ENCODE data around the gene ANKS6.

ANKS6 gene

DNA sequence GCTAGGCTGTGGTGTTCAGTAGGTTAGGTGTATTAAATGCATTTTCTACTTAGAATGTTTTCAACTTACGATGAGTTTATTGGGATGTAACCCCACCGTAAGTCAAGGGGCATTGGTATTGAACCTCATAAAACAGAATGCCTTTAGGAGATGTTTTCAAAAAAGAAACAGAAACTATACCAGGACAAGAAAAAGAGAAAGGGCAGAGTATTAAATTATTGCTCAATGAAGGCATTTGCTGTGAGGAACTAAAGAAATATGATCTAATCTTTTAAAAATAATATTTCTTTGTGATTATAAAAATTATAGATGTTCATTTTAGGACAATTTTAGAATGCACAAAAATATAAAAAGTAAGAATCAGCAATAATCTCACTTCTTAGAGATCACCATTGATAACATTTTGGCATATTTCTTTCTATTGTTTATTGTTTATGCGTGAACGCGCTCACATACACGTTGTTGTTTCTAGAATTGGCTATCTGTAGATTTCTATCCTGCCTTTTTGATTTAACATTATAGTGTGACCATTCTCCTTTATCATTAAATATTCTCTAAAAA is 19.1 kb upstream of the ANKS6 start:
- DNase-seq (ENCODE audit: low read depth in 2 of 2): no peak

DNA sequence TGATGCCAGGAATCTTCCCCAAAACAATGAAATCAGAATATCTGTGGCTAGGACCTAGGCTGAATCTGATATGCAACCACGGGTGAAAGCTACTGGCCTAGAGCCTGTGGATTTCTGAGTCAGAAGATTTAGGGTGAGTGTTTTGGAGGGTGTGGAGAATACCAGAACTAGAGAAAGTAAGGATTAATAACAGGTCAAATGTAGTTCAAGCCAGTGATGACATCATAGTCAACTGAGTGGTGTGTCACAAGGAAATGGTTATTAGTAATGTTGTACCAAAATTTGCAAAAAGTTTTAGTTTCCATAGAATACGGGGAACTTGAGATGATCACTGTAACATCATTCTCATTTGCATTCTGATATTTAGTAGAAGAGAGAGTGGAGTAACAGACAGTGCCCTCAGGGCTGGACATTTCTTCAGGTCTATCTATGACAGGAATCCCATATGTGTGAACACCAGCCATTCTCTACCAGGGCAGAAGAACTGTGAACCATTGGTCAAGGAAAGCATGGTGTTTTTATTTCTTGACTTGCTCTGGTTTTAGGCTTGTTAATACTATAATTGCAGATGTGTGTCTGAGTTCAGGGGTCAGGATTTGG is 14.8 kb upstream of the ANKS6 start:
- DNase-seq (ENCODE audit: low read depth in 2 of 2): no peak

DNA sequence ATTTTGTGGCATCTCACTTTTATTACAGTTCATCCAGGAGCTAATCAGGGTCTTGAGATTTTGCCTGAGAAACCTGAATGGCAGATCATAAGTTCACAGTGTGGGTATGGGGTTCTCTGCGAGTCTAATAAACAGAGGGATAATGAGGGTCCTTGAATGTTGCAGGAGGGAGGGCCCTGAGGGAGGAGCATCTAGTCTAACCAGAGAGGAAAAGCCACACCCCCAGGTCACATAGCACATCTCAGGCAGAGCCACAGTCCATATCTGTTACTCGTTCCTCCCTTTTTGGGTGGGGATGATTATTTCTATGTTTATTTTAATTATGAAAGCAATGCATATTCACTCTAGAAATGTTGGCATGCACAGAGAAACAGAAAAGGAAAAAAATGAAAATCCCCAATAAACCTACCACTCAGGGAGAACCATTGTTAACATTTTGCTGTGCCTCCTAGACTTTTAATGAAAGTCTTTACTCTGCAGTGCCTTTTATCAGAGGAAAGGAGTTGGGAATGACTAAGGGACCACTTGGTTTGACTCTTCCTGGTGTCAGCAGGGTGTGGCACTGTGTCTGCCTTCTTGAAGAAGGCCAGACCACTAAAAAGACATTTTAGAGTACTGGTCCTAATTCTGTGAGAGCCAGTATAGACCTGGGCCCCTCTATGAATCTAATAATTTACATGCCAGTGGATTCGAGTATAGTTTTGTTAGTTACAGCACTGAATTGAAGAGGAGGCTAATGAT is 13.9 kb upstream of the ANKS6 start:
- no peak for DNase-seq (ENCODE audit: low read depth in 2 of 2)

DNA sequence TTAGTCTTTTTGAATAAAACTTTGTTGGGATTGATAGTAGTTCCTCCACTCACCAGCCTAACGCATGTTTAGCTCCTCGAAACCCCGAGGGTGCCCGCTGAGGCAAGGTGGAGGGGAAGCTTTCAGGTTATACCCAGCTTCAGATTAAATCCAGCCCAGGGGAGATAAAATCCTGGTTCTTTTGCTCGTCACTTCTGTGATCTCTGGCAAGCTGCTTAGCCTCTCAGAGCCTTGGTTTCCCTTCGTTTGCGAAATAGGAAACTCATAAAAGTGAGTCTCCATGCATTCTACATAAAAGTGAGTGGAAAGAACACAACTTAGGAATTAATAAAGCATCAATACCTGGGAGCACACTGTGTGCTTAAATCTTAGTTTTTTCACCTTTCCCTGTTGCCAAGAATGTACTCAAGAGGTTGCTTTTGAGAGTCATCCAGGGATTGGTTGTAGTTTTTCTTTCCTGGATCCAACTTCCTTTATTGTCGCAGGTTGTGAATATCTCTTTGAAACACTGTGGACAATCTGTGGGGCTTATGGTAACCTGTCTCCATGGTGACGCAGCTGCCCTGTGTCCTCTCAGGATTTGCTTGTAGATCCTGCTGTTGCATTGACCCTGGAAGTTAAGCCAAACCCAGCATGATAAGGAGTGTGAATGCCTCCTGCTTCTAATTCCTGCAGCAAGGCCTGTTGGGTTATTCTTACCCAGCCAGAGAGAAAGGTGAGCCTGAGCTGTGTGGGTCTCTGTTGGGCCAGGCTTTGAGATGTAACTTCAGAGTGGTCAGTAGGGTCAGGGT is 13.2 kb upstream of the ANKS6 start:
- DNase-seq (ENCODE audit: low read depth in 2 of 2): no peak

DNA sequence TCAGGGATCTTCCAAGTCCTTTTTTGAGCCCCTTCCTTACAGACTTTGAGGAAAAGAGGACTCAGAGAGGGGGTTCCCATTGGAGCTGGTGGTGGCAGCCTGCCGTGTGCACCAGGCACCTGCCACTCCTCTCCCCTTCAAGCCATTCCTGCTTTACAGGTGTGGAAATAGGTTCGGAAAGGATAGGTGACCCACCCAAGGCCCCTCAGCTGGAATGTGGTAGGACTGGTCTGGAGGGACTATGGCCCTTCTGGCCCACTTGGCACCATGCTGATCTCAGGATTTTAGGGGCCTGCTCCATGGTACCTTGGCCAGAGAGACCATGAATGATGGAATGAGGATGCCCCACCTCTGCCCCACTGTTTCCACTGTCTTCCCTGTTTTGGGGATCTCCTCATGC is 12.5 kb upstream of the ANKS6 start:
- no peak for DNase-seq (ENCODE audit: low read depth in 2 of 2)

DNA sequence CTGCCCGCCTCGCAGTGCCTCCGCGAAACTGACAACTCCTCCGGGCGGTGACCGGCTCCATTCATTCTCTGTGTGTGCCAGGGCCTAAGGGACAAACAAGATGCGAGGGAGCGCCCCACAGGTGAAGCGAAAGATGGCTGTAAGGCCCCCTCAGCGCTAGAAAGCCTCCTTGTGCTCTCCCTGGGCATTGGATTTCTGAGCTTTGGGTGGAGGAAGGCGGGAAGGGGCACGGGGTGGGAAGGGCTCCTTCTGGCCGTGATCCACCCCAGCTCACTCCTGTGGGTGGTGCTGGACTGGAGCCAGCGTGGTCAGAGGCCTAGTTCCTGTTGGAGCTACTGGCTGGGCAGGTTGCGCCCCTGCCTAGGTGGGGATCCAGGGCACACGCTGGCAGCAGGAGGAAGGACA is 12.1 kb upstream of the ANKS6 start:
- no peak for DNase-seq (ENCODE audit: low read depth in 2 of 2)

DNA sequence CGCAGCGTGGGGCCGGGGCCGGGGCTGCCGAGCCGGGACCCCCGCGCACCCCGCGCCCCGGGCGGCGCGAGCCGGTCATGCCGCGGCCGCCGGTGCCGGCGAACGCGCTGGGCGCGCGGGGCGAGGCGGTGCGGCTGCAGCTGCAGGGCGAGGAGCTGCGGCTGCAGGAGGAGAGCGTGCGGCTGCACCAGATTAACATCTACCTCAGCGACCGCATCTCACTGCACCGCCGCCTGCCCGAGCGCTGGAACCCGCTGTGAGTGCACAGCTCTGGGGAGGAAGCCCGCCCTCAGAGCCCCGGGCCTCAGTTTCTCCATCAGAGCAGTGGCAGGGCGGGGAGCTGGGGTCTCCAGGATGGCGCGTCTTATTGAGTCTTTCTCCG is 11.4 kb upstream of the ANKS6 start:
- peak in 1 of 2 donors; percentile 15 for DNase-seq (ENCODE audit: low read depth in 2 of 2)

DNA sequence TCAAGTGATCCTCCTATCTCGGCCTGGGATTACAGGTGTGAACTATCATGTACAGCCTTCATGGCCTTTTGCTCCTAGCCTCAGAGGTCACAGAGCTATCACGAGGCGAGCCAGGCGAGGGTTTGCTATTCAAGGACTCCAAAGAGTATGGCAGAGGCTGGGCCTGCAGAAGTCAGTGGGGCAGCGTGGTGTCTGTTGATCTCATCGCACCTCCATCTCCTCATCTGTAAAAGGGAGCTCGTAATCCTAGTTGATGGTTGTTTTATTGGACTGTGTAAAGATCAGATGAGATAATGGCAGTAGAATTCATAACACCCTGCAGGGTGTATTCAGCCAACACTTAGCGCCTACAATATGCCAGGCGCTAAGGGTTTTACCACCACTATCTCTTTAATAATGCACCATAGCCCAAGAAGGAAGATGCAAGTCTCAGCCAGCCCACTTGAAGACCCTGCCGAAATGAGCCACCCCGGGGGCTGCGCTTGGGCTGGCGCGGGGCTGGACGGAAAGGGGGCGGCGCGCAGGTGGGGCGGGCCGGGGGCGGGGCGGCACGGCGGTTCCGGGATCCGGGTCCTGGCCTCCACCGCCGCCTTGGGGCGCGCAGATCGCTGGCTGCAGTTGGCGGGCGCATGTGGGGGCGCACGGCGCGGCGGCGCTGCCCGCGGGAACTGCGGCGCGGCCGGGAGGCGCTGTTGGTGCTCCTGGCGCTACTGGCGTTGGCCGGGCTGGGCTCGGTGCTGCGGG is 10.9 kb upstream of the ANKS6 start, which contains the start of gene GALNT12:
GALNT12 (plus strand) TSS at position 601 of the 744 bp plus-strand sequence; CDS start at position 630, 29 bp downstream.
- peak; percentile 12 to 56 for DNase-seq (ENCODE audit: low read depth in 2 of 2)

DNA sequence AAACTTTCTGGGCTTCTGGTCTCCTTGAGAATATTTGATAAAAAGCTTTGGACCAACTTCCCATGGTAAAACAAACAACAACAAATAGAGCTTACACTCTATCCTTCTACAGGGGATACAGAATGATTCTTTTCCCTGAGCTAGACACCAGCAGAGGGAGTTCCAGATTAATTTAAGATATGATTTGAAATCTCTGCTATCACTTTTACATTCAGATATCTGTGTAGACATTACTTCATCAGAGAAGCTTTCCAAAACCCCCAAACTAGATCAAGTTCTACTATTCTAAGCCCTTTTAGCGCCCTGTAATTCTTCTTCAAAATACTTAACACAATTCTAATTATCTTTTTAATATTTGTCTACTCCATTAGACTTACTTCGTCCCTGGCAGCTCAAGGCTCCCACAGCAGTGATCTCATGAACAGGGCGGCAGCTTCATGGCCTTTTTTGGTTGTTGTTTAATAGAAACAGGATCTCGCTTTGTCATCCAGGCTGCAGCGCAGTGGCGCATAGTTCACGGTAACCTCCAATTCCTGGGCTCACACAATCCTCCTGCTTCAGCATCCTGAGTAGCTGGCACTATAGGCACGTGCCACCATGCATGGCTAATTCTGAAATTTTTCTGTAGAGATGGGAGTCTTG is 10.2 kb upstream of the ANKS6 start:
- no peak for DNase-seq (ENCODE audit: low read depth in 2 of 2)

DNA sequence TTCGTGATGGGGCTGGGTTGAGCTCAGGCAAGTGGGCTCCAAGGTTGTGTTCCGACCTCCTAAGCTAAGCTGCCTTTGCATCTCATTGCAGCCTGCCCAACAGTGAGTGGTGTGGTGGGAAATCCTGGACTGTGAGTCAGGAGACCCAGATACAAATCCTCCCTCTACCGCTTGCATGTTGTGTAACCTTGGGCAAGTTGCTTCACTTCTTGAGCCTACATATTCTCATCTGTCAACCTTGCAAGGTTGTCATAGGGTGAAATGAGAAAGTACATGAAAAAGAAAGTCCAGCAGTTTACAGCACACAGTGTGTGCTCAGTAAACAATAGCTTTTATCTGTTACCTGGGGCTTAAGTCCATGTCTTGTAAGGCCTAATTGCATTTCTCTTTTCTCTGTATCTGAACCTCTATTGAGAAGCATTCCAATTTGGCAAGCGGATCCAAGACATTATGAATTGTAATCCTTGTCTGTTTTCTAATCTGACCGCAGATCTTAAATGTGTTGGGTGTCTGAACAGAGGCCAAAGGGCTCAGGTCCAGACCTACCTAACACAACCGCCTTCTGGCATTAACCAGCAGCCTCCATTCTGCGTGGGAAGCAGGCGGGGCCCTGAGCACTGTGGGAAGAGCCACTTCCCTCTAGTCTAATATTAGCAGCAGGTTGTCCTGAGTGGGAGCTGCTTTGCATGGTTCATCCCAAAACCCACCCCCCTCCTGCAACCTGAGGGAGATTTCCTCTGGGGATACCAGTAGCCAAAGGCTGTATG is 9.3 kb upstream of the ANKS6 start:
- DNase-seq (ENCODE audit: low read depth in 2 of 2): no peak

DNA sequence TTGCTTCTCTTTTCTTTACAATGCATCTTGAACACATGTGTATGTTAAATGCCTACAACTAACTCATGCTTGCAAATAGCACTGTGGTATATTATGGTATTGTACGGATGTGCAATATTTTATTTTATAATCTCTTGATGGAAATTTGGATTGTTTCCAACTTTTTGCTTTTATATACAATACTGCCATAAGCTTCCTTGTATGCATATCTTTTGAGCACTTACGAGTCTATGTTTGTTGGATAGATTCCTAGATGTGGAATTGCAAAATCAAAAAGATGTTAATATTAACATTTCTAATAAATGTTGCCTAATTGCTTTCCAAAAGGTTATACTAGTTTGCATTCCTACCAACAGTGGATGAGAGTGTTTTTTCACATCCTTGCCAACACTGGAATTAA is 7.7 kb upstream of the ANKS6 start:
- DNase-seq (ENCODE audit: low read depth in 2 of 2): no peak

DNA sequence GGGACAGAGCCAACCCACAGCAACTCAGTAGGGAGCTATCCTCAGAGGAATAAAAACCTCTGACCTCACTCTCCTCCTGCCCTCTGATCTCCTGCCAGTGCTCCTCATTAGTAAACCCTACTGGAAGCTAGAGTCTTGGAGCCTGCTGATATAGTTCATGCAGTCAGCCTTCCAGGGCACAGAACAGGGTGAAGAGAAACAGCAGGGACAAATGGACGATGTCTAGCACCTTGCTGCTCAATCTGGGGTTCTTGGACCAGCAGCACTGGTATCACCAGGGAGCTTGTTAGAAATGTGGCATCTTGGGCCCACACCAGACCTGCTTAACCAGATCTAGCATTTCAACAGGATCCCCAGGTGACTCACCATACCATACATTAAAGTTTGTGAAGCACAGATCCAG is 5.6 kb upstream of the ANKS6 start:
- no peak for DNase-seq (ENCODE audit: low read depth in 2 of 2)

DNA sequence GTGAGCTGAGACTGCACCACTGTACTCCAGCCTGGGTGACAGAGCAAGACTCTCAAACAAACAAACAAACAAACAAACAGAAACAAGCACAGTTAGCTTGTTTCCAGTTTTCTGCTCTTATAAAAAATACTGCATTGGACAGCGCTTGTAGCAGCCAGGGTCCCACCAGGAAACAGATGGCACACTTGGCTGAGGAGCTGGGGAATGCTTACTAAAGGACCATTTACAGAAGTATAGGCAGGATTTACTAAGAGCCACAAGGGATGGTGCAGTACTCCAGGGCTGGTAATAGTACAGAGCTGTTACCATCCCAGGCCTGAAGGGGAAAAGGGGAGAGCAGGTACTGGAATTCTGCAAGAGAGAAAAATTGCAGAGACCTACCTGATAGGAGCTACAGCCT is 5.2 kb upstream of the ANKS6 start:
- DNase-seq (ENCODE audit: low read depth in 2 of 2): no peak

DNA sequence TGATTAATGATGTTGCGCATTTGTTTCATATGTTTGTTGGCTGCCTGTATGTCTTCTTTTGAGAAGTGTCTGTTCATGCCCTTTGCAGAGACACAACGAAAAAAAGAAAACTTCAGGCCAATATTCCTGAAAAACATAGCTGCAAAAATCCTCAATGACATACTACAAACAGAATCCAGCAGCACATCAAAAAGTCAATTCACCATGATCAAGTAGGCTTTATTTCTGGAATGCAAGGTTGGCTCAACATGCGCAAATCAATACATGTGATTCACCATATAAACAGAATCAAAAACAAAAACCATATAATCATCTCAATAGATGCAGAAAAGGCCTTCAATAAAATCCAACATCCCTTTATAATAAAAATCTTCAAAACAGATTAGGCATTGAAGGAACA is 1.9 kb upstream of the ANKS6 start:
- no peak for DNase-seq (ENCODE audit: low read depth in 2 of 2)

DNA sequence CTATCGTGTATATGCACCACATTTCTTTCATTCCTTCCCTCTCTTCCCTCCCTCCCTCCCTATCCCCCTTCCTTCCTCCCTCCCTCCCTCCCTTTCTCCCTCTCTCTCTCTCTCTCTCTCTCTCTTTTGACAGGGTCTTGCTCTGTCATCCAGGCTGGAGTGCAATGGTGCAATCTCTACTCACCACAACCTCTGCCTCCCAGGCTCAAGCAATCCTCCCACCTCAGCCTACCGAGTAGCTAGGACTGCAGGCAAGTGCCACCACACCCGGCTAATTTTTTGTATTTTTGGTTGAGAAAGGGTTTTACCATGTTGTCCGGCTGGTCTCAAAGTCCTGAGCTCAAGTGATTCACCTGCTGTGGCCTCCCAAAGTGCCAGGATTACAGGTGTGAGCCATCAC is 1.1 kb upstream of the ANKS6 start:
- DNase-seq (ENCODE audit: low read depth in 2 of 2): no peak

DNA sequence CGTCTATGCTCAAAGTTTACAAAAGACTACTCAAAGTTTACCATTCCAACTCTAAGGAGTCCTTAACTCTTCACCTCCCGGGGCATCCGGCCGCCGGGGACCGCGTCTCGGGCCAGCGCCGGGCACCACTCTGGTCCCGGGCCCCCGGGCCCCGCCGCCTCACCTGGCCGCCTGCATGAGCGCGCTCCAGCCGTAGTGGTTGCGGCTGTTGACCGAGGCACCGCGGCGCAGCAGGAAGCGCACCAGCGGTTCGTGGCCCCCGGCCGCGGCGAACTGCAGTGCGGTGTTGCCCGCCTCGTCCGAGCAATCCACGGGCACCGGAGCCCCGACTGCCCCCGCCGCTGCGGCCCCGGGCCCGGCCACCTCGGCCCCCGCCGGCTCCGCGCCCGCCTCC is 388 bp downstream of the ANKS6 start:
- peak in 1 of 2 donors; percentile 19 for DNase-seq (ENCODE audit: low read depth in 2 of 2)

DNA sequence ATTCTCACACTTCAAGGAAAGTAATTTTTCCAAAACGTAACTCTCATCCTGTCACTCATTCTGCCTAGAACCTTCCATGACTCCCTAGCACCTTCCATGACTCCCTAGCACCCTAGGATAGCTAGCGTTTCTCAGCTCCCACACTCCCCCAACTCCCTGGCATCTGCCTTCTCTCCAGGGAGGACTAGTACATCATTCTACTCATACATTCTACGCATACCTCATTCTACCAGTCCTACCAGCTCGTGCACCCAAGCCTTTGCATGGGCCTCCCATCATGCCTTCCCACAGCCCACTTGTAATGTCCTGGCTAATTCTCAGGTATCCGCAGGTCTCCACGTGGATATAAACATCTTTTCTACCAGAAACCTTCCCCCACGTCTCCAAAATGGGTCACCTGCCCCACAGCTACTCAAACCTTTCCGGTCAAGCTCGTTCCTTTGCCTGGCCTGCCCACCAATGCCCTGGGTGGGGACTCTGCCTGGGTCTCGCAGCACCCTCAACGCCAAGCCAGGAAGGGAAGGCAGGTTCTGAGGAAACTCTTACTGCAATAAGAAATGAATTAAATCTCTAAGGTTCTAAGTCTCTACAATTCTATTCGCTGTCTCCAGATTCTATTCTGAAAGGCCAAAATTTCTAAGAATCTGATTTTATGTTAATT is 930 bp downstream of the ANKS6 start:
- DNase-seq (ENCODE audit: low read depth in 2 of 2): no peak

DNA sequence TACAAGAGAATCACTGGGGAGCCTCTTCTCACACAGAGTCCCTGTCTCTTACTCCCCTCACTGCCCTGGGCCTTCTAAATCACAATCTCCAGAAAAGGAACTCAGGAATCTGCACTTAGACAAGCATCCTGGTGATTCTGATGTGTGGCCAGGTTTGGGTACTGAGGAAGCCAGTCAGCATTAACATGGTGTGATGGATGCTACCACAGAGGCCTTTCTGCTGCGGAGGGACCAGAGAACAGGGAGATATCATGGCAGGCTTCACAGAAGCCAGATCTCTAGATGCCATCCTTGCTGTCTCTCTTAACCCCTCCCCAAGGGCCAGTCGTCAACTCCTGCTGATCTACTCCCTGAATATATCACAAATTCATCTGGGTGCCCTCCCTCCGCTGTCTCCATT is 1.6 kb downstream of the ANKS6 start:
- DNase-seq (ENCODE audit: low read depth in 2 of 2): no peak

DNA sequence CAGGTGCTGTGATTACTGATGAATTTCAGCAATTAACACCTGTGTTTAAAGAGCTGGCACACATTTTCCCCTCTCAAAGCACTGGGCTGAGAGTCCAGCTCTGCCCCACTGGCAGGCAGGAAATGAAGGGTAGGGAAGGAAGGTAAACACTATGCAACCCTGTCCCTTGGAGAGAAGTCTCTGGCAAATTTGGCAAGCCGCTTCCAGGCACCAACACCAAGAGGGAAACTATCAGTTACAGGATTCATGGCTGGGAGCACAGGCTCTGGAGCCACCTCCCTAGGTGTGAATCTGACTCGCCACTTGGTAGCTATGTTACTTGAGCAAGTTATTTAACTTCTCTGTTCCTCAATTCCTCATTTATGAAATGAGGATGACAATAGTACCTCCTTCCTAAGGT is 3.3 kb downstream of the ANKS6 start:
- DNase-seq (ENCODE audit: low read depth in 2 of 2): no peak

Data from stimulated activated CD4-positive, alpha-beta T cell treated with anti-CD3 and anti-CD28 coated beads, Interleukin-1b, Interleukin-23, amount 100 ng/mL, for 4 hours (primary cell).